PFSK-1 (cell line): ENCODE measurements around the gene GRB2.

ENCODE experiments used
- FOXP2 ChIP-seq: optimal IDR thresholded peaks from 2 replicates; pipeline ENCODE3; 2011; ENCODE audit warnings: borderline replicate concordance, control low read depth, inconsistent platforms; ENCODE audit not compliant: insufficient read depth; ENCODE audit errors: extremely low read length, extremely low read depth
- POLR2AphosphoS5 ChIP-seq: IDR thresholded peaks from 2 replicates; pipeline ENCODE4 v1.6.1; 2012; ENCODE audit warnings: low read depth, mild to moderate bottlenecking, control low read depth, low read length, moderate library complexity
- REST ChIP-seq, 2 experiments: IDR thresholded peaks; 2 replicates each; pipeline versions ENCODE4 v1.6.1 to v1.8.0; 2011 to 2012; ENCODE audit warnings: low read depth in 2 of 2, low read length in 2 of 2, control low read depth in 1 of 2, inconsistent platforms in 1 of 2, mild to moderate bottlenecking in 1 of 2, moderate library complexity in 1 of 2; ENCODE audit not compliant: insufficient read depth in 1 of 2
- SIN3A ChIP-seq: IDR thresholded peaks from 2 replicates; pipeline ENCODE4 v1.6.1; 2012; ENCODE audit warnings: mild to moderate bottlenecking, low read length, moderate library complexity, borderline replicate concordance; ENCODE audit not compliant: insufficient read depth
- TAF1 ChIP-seq: IDR thresholded peaks from 2 replicates; pipeline ENCODE4 v1.6.1; 2012; ENCODE audit warnings: low read length, control low read depth, borderline replicate concordance; ENCODE audit not compliant: insufficient read depth

The GRB2 gene

GRCh38 chr17:75346906-75347305 is 58.6 kb downstream of the GRB2 start:
- no peak for TF ChIP-seq FOXP2
- TF ChIP-seq REST (IDR thresholded peaks at IDR 0.05; ENCODE audit: insufficient read depth in 1 of 2, low read depth in 2 of 2, low read length in 2 of 2): no peak
- no peak for TF ChIP-seq SIN3A
- no peak for TF ChIP-seq TAF1
- no peak for TF ChIP-seq POLR2AphosphoS5

- no peak for TF ChIP-seq POLR2AphosphoS5
- no peak for TF ChIP-seq TAF1
- no peak for TF ChIP-seq FOXP2
- no peak for TF ChIP-seq SIN3A
- TF ChIP-seq REST (IDR thresholded peaks at IDR 0.05; ENCODE audit: insufficient read depth in 1 of 2, low read depth in 2 of 2, low read length in 2 of 2): no peak
These were observed 59.8 kb downstream of the GRB2 start for GRCh38 chr17:75345514-75346167.

- no peak for TF ChIP-seq REST (IDR thresholded peaks at IDR 0.05; ENCODE audit: insufficient read depth in 1 of 2, low read depth in 2 of 2, low read length in 2 of 2)
- no peak for TF ChIP-seq SIN3A
- TF ChIP-seq TAF1: no peak
- no peak for TF ChIP-seq POLR2AphosphoS5
- no peak for TF ChIP-seq FOXP2
These were observed 60.8 kb downstream of the GRB2 start for GRCh38 chr17:75344666-75345065.

- TF ChIP-seq REST (IDR thresholded peaks at IDR 0.05; ENCODE audit: insufficient read depth in 1 of 2, low read depth in 2 of 2, low read length in 2 of 2) (no peak), SIN3A (no peak), POLR2AphosphoS5 (no peak), FOXP2 (no peak), TAF1 (no peak)
These were observed 62.5 kb downstream of the GRB2 start for GRCh38 chr17:75342996-75343395.
